Trophoblast cell (in vitro differentiated cells and primary cell): Measurements from ENCODE around the gene RFXANK.

Source experiments
- DNase-seq, 2 donors: peaks; one replicate each; pipeline ENCODE4 v3.0.0-alpha.2; 2016
- H2AFZ ChIP-seq: 2 replicates; pipeline ENCODE4 v1.6.1; 2013; ENCODE audit warnings: low read length, moderate library complexity, mild to moderate bottlenecking; ENCODE audit not compliant: insufficient read depth, poor library complexity
- H2AK5ac ChIP-seq: 2 replicates; pipeline ENCODE4 v1.6.1; 2013; ENCODE audit warnings: mild to moderate bottlenecking, low read length
- H2BK120ac ChIP-seq: 2 replicates; pipeline ENCODE4 v1.6.1; 2013; ENCODE audit warnings: low read length, mild to moderate bottlenecking, moderate library complexity; ENCODE audit not compliant: insufficient read depth, poor library complexity
- H2BK12ac ChIP-seq: 2 replicates; pipeline ENCODE4 v1.6.1; 2013; ENCODE audit warnings: mild to moderate bottlenecking, low read length, moderate library complexity
- H2BK5ac ChIP-seq: 2 replicates; pipeline ENCODE4 v1.6.1; 2013; ENCODE audit warnings: low read length, low read depth, moderate library complexity, mild to moderate bottlenecking; ENCODE audit not compliant: poor library complexity
- H3K14ac ChIP-seq: 2 replicates; pipeline ENCODE4 v1.6.1; 2013; ENCODE audit warnings: mild to moderate bottlenecking, low read length
- H3K18ac ChIP-seq: 2 replicates; pipeline ENCODE4 v1.6.1; 2013; ENCODE audit warnings: mild to moderate bottlenecking, low read length
- H3K23ac ChIP-seq: 2 replicates; pipeline ENCODE4 v1.6.1; 2013; ENCODE audit warnings: low read length
- H3K27ac ChIP-seq: 2 replicates; pipeline ENCODE4 v1.5.1; 2013; ENCODE audit warnings: low read depth, mild to moderate bottlenecking, inconsistent platforms, low read length, moderate library complexity
- H3K27me3 ChIP-seq: 2 replicates; pipeline ENCODE4 v1.6.1; 2013; ENCODE audit warnings: inconsistent platforms, mild to moderate bottlenecking, low read length, moderate library complexity; ENCODE audit not compliant: insufficient read depth
- H3K36me3 ChIP-seq, 2 experiments: 1 replicate in 1 of 2; 2 replicates in 1 of 2; pipeline ENCODE4 v1.6.1; 2013; ENCODE audit warnings: low read length in 2 of 2, mild to moderate bottlenecking in 2 of 2, moderate library complexity in 1 of 2; ENCODE audit not compliant: insufficient read depth in 2 of 2, control insufficient read depth in 1 of 2
- H3K4ac ChIP-seq: 2 replicates; pipeline ENCODE4 v1.6.1; 2013; ENCODE audit warnings: low read depth, mild to moderate bottlenecking, low read length, moderate library complexity
- H3K4me1 ChIP-seq, 2 experiments: 1 replicate in 1 of 2; 2 replicates in 1 of 2; pipeline ENCODE4 v1.6.1; 2013; ENCODE audit warnings: low read length in 2 of 2, mild to moderate bottlenecking in 2 of 2, moderate library complexity in 1 of 2; ENCODE audit not compliant: insufficient read depth in 2 of 2, control insufficient read depth in 1 of 2
- H3K4me2 ChIP-seq: 2 replicates; pipeline ENCODE4 v1.6.1; 2013; ENCODE audit warnings: inconsistent platforms, mild to moderate bottlenecking, low read length, moderate library complexity
- H3K4me3 ChIP-seq: 2 replicates; pipeline ENCODE4 v1.5.1; 2013; ENCODE audit warnings: mild to moderate bottlenecking, low read depth, low read length, inconsistent platforms
- H3K79me1 ChIP-seq: one replicate; pipeline ENCODE4 v1.6.1; 2013; ENCODE audit warnings: low read length
- H3K79me2 ChIP-seq: 2 replicates; pipeline ENCODE4 v1.6.1; 2013; ENCODE audit warnings: low read length, mild to moderate bottlenecking; ENCODE audit not compliant: control insufficient read depth, insufficient read depth, poor library complexity
- H3K9ac ChIP-seq: 2 replicates; pipeline ENCODE4 v1.6.1; 2013; ENCODE audit warnings: mild to moderate bottlenecking, low read length
- H3K9me3 ChIP-seq: 2 replicates; pipeline ENCODE4 v1.6.1; 2013; ENCODE audit warnings: low read depth, mild to moderate bottlenecking, control low read depth, inconsistent platforms, low read length; ENCODE audit not compliant: insufficient read depth
- H4K12ac ChIP-seq: 2 replicates; pipeline ENCODE4 v1.6.1; 2013; ENCODE audit warnings: low read depth, mild to moderate bottlenecking, low read length, moderate library complexity
- H4K8ac ChIP-seq: 2 replicates; pipeline ENCODE4 v1.6.1; 2013; ENCODE audit warnings: low read depth, mild to moderate bottlenecking, low read length, moderate library complexity
- H4K91ac ChIP-seq: one replicate; pipeline ENCODE4 v1.6.1; 2013; ENCODE audit warnings: low read depth, mild to moderate bottlenecking, low read length, moderate library complexity
- WGBS: extraction: QIAGEN DNeasy Blood & Tissue Kit; methylation state at CpG from one replicate; pipeline ENCODE4 v1.1.7; 2013; ENCODE audit warnings: missing lambda C conversion rate; ENCODE audit not compliant: insufficient read length, insufficient coverage; ENCODE audit errors: extremely low coverage; 5-methylcytosine and 5-hydroxymethylcytosine counted together

The RFXANK gene

DNA sequence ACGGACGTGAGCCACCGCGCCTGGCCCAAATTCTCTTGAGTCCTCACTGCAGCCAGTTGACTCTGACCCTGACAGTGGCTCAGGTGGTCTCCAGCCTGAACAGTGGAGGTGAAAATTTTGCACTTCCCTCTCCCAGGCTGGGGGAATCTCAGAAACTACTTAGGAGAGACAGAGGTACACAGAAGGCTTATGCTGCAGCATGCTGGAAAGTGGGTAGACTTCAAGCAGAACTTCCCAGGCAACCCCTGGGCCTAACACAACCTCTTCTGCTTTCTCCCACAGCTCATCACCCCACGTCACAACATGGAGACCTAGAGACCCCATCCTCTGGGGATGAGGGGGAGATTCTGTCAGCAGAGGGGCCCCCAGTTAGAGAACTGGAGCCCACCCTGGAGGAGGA, 34.1 kb downstream of the RFXANK start:
- no peak overlapping the region for H3K4ac ChIP-seq
- H2AFZ ChIP-seq, result no peak overlapping the region
- no peak overlapping the region for H3K18ac ChIP-seq
- H4K12ac ChIP-seq, result no peak overlapping the region
- H3K79me1 ChIP-seq, result no peaks in the 10 kb centered on the region
- H3K36me3 ChIP-seq, result no peaks in the 10 kb centered on the region
- no peak overlapping the region for H3K27ac ChIP-seq
- H3K9ac ChIP-seq, result no peak overlapping the region
- no CpG with 5 or more reads among the region's 5 CpGs for WGBS
- H2BK120ac ChIP-seq, result no peak overlapping the region
- H3K4me1 ChIP-seq, result peaks cover 4% of the 10 kb centered on the region in 2 experiments
- H4K8ac ChIP-seq, result no peak overlapping the region
- no peak overlapping the region for H4K91ac ChIP-seq
- no peak overlapping the region for H2BK5ac ChIP-seq
- no peak overlapping the region for H2AK5ac ChIP-seq
- no peak for DNase-seq
- no peak overlapping the region for H3K14ac ChIP-seq
- no peaks in the 10 kb centered on the region for H3K79me2 ChIP-seq
- H3K4me3 ChIP-seq, result no peak overlapping the region
- no peak overlapping the region for H3K23ac ChIP-seq
- peaks cover 8% of the 10 kb centered on the region for H3K9me3 ChIP-seq
- H2BK12ac ChIP-seq, result no peak overlapping the region
- peaks cover 10% of the 10 kb centered on the region for H3K27me3 ChIP-seq
- H3K4me2 ChIP-seq, result no peak overlapping the region

DNA sequence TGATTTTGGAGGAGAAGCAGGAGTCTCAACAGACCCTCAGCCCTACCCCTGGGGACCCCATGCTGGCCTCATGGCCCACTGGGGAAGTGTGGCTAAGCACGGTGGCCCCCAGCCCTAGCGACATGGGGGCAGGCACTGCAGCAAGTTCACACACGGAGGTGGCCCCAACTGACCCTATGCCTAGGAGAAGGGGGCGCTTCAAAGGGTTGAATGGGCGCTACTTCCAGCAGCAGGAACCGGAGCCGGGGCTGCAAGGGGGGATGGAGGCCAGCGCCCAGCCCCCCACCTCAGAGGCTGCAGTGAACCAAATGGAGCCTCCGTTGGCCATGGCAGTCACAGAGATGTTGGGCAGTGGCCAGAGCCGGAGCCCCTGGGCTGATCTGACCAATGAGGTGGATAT, 34.6 kb downstream of the RFXANK start:
- Histone ChIP-seq H3K18ac (no peak overlapping the region), H4K12ac (no peak overlapping the region), H4K8ac (no peak overlapping the region), H3K36me3 (no peaks in the 10 kb centered on the region), H3K4ac (no peak overlapping the region), H2BK5ac (no peak overlapping the region), H2BK12ac (no peak overlapping the region), H3K23ac (no peak overlapping the region), H2BK120ac (no peak overlapping the region), H3K79me1 (no peaks in the 10 kb centered on the region), H3K79me2 (no peaks in the 10 kb centered on the region), H3K4me1 (peaks cover 4% of the 10 kb centered on the region in 2 experiments), H3K4me2 (no peak overlapping the region), H3K9me3 (peaks cover 8% of the 10 kb centered on the region), H3K27me3 (peaks cover 10% of the 10 kb centered on the region), H3K14ac (no peak overlapping the region), H3K9ac (no peak overlapping the region), H2AFZ (no peak overlapping the region), H3K27ac (no peak overlapping the region), H4K91ac (no peak overlapping the region), H3K4me3 (no peak overlapping the region), H2AK5ac (no peak overlapping the region)
- DNase-seq, result no peak
- WGBS, result no CpG with 5 or more reads among the region's 10 CpGs

DNA sequence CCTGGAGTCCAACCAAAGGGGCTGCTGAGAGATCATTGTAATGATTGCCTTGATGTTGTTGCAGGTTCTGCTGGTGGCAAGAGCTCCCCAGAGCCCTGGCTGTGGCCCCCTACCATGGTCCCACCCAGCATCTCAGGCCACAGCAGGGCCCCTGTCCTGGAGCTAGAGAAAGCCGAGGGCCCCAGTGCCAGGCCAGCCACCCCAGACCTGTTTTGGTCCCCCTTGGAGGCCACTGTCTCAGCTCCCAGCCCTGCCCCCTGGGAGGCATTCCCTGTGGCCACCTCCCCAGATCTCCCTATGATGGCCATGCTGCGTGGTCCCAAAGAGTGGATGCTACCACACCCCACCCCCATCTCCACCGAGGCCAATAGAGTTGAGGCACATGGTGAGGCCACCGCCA, 35.2 kb downstream of the RFXANK start:
- Histone ChIP-seq H3K4ac (no peak overlapping the region), H3K79me2 (no peaks in the 10 kb centered on the region), H3K18ac (no peak overlapping the region), H2BK5ac (no peak overlapping the region), H2BK120ac (no peak overlapping the region), H2BK12ac (no peak overlapping the region), H4K8ac (no peak overlapping the region), H3K79me1 (no peaks in the 10 kb centered on the region), H3K9ac (no peak overlapping the region), H4K91ac (no peak overlapping the region), H4K12ac (no peak overlapping the region), H3K36me3 (no peaks in the 10 kb centered on the region), H3K4me2 (no peak overlapping the region), H2AK5ac (no peak overlapping the region), H2AFZ (no peak overlapping the region), H3K23ac (no peak overlapping the region), H3K27ac (no peak overlapping the region), H3K9me3 (peaks cover 8% of the 10 kb centered on the region), H3K27me3 (peaks cover 10% of the 10 kb centered on the region), H3K4me1 (peaks cover 4% of the 10 kb centered on the region in 2 experiments), H3K4me3 (no peak overlapping the region), H3K14ac (no peak overlapping the region)
- DNase-seq, result no peak
- WGBS, result no CpG with 5 or more reads among the region's 4 CpGs

DNA sequence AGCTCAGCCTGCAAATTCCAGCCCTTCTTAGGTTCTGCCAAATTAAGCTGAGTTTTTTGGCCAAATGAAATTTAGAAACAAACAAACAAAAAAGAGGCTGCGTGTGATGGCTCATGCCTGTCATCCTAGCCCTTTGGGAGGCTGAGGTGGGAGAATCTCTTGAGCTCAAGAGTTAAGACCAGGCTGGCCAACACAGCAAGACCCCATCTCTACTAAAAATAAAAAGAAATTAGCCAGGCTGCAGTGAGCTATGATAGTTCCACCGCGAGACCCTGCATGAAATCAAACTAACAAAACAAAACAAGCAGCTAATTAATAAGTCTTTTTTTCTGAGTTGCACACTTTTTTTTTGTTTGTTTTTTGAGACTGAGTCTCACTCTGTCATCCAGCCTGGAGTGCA, 37.6 kb downstream of the RFXANK start:
- H3K4me2 ChIP-seq, result no peak overlapping the region
- H3K27me3 ChIP-seq, result peaks cover under 1% of the 10 kb centered on the region
- WGBS, result no CpG with 5 or more reads among the region's 3 CpGs
- no peak for DNase-seq
- H2BK12ac ChIP-seq, result no peak overlapping the region
- H4K8ac ChIP-seq, result no peak overlapping the region
- H2BK5ac ChIP-seq, result no peak overlapping the region
- no peak overlapping the region for H2AFZ ChIP-seq
- H3K18ac ChIP-seq, result no peak overlapping the region
- peaks cover 3 to 4% of the 10 kb centered on the region in 2 experiments for H3K4me1 ChIP-seq
- no peaks in the 10 kb centered on the region for H3K36me3 ChIP-seq
- no peak overlapping the region for H3K23ac ChIP-seq
- no peak overlapping the region for H3K27ac ChIP-seq
- no peak overlapping the region for H3K9ac ChIP-seq
- H3K4me3 ChIP-seq, result no peak overlapping the region
- H4K91ac ChIP-seq, result no peak overlapping the region
- no peaks in the 10 kb centered on the region for H3K79me2 ChIP-seq
- H4K12ac ChIP-seq, result no peak overlapping the region
- H2AK5ac ChIP-seq, result no peak overlapping the region
- H3K79me1 ChIP-seq, result no peaks in the 10 kb centered on the region
- no peak overlapping the region for H3K4ac ChIP-seq
- peaks cover 10% of the 10 kb centered on the region for H3K9me3 ChIP-seq
- no peak overlapping the region for H2BK120ac ChIP-seq
- no peak overlapping the region for H3K14ac ChIP-seq
